Fibroblast of lung (primary cell): ENCODE data around the gene IARS1.

Source experiments
- CTCF ChIP-seq, 2 donors: IDR thresholded peaks in 1 of 2; conservative IDR thresholded peaks in 1 of 2; 1 replicate in 1 of 2; 2 replicates in 1 of 2; pipeline ENCODE4 v1.5.1; 2011 to 2012; ENCODE audit warnings: low read length in 2 of 2, control low read depth in 1 of 2, inconsistent platforms in 1 of 2, low read depth in 1 of 2, mild to moderate bottlenecking in 1 of 2
- EZH2 ChIP-seq: IDR thresholded peaks from 2 replicates; pipeline ENCODE4 v1.5.1; 2012; ENCODE audit warnings: low read length, control low read depth, mild to moderate bottlenecking; ENCODE audit errors: missing control alignments

GRCh38 chr9:92276331-92277032 is 17.0 kb downstream of the IARS1 start:
- no peak for TF ChIP-seq CTCF (conservative IDR thresholded peaks at IDR 0.05 in 1 of 2, IDR thresholded peaks at IDR 0.05 in 1 of 2; ENCODE audit: low read depth in 1 of 2, low read length in 2 of 2)
- TF ChIP-seq EZH2, result no peak
